GM19372 (cell line): ENCODE results near the gene TPP1.

Source experiments
- ATAC-seq: cut with Tn5 transposase; IDR thresholded peaks from one replicate; pipeline ENCODE4 v1.9.1; 2021; ENCODE audit warnings: mild to moderate bottlenecking, low read depth, moderate library complexity; ENCODE audit not compliant: unreplicated experiment

The TPP1 gene

DNA sequence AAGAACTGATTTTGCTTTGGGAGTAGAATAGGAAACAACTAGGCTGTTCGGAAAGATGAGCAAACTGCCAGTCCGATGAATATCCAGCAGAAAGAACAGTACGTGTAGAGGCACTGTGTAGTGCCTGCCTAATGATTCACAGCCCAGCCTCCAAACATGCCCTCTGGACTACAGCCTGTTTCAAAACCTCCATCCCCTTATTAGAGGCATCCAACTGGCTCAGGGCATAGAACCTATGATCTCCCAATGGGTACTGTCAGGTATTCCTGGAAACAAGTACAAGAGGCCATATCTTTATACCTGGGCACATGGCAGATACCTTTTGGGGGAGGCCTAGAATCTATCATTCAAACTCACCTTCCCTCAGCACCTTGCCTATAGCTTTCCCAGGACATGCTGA lies 20.7 kb downstream of the TPP1 start:
- no peak for ATAC-seq

GRCh38 chr11:6596239-6596877 lies 22.9 kb downstream of the TPP1 start:
- no peak for ATAC-seq

GRCh38 chr11:6594142-6594768 lies 25.0 kb downstream of the TPP1 start:
- ATAC-seq = no peak

DNA sequence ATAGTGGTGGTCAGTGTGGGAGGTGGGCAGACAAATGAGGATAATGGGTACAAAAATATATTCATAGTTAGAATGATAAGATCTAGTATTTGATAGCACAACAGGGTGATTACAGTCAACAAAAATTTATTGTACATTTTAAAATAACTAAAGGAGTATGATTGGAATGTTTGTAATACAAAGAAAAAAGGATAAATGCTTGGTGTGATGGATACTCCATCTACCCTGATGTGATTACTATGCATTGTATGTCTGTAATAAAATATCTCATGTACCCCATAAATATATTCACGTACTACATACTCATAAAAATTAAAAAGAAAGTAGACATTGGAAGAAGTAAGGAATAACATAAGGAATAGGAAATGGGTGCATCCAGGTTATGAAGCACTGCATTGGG lies 31.2 kb downstream of the TPP1 start:
- no peak for ATAC-seq

GRCh38 chr11:6587360-6587953 lies 31.8 kb downstream of the TPP1 start:
- ATAC-seq = no peak

DNA sequence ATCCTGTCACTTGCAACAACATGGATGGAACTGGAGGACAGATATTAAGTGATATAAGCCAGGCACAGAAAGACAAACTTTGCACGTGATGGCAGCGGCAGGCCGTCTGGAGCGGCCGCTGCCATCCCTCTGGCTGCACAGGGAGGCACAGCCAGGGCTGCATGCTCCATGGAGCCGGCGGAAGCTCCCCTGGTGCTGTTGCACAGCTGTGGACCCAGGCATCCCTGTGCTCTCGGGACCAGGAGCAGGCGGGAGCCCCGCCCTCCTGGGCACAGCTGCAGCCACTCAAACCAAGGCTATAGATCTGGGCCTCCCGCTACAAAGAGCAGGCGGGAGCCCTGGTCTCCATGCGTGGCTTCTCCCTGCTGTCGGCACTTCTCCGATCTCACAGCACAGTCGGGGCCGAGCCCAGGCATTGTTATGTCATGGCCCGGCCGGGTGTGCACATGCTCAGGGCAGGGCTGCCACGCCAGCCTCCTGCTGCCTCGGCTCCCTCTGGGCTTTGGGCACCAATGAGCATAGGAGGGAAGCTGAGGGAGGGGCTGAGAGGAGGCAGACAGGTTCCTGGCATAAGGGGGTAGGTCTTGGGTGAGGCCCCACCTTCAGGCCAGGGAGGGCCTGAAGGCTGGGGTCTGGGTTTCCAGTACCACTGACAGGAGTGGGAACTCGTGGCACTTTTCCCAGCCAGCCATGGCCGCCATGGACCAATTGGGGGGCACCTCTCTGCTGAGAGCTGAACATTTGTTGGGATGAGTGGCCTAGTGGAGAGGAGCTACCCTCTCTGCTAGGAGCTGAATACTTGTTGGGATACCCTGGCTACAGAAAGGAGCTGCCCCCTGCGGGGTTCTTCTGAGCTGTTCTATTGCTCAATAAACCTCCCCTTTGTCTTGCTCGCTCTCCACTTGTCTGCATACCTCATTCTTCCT lies 32.5 kb downstream of the TPP1 start:
- ATAC-seq = no peak

DNA sequence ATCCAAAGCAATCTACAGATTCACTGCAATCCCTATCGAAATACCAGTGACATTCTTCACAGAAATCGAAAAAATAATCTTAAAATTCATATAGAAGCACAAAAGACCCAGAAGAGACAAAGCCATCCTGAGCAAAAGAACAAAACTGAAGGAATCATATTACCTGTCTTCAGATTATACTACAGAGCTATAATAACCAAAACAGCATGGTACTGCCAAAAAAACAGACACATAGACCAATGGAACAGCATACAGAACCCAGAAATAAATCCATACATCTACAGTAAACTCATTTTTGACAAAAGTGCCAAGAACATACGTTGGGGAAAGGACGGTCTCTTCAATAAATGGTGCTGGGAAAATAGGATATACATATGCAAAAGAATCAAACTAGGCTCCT lies 34.7 kb downstream of the TPP1 start:
- ATAC-seq = no peak

DNA sequence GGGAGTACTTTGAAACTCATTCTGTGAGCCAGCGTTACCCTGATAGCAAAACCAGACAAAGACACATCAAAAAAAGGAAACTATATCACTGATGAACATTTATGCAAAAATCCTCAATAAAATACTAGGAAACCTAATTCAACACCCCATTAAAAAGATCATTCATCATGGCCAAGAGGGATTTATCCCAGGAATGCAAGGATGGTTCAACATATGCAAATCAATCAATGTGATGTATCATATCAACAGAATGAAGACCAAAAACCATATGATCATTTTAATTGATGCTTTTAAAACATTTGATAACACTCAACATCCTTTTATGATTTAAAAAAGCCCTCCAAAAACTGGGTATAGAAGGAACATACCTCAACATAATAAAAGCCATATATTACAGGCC lies 35.6 kb downstream of the TPP1 start:
- ATAC-seq = no peak

DNA sequence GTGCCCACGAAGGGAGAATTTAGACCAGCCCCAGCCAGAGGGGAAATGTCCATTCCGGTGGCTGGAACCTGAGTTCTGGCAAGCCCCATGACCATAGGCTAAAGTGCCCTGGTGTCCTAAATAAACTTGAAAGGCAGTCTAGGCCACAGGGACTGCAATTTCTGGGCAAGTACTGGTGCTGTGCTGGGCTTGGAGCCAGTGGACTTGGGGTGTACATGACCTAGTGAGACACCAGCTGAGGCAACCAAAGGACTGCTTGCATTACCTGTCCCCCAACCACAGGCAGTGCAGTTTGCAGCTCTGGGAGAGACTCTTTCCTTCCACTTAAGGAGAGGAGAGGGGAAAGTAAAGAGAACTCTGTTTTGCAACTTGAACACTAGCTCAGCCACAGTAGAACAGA lies 39.5 kb downstream of the TPP1 start:
- no peak for ATAC-seq

GRCh38 chr11:6578134-6578533 lies 41.1 kb downstream of the TPP1 start:
- ATAC-seq = no peak

- no peak for ATAC-seq
Observed at GRCh38 chr11:6576471-6577373, 42.5 kb downstream of the TPP1 start.

DNA sequence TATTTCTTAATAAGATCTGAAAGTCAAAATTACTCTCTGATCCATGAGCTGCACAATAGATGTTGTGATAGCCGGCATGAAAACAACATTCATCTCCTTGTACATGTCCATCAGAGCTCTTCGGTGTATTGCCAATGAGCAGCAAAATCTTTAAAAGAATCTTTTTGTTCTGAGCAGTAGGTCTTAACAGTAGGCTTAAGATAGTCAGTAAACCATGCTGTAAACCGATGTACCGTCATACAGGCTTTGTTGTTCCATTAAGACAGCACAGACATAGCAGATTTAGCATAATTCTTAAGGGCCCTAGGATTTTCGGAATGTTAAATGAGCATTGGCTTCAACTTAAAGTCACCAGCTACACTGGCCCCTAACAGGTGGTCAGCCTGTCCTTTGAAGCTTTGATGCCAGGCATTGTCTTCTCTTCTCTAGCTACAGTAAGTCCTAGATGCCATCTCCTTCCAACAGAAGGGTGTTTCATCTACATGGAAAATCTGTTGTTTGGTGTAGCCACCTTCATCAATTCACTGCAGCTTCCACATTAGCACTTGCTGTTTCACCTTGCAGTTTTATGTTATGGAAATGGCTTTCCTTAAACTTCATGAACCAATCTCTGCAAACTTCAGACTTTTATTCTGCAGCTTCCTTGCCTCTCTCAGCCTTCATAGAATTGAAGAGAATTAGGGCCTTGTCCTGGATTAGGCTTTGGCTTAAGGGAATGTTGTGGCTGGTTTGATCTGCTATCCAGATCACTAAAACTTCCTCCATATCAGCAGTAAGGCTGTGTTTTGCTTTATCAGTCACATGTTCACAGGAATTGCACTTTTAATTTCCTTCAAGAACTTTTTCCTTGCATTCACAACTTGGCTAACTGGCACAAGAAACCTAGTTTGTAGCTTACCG lies 44.2 kb downstream of the TPP1 start:
- ATAC-seq = no peak

DNA sequence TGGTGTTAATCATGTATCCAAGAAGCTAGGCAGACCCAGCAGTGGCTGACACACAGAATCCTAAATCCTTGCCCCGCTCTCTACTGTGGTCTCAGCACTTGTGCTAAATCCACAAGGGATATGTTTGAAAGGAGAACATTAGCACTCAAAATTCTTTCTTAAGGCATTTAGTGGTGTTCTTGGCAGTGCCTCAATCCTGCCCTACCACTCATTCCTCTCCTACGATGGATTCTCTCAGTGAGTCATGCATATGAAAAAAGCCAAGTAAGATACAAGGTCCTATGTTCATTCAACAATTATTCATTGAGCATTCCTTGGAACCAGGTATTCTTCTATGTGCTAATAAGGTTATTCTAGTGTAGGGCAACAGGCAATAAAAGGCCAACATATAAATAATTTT lies 47.0 kb downstream of the TPP1 start:
- no peak for ATAC-seq

DNA sequence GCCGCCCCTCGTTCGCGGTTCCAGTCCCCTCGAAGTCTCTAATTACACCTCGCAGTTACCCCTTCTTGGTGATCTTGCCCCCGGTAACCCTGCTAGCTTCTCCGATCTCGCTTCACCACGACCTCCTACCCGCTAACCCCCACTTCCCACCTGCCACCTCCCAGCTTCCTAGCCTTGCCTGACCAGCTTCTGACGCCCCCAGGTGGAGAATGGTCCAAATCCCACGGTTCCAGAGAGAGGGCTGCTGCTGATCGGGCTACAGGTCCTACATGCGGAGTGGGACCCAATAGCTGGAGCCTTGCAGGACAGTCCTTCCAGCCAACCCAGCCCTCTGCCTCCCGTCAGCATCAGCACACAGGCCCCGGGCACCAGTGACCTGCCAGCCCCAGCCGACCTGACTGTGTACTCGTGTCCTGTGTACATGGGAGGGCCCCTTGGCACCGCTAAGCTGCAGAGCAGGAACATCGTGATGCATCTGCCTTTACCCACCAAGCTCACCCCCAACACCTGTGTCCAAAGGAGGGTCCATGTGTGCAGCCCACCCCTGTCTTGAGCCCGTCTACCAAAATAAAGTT lies 47.7 kb downstream of the TPP1 start:
- ATAC-seq = no peak

DNA sequence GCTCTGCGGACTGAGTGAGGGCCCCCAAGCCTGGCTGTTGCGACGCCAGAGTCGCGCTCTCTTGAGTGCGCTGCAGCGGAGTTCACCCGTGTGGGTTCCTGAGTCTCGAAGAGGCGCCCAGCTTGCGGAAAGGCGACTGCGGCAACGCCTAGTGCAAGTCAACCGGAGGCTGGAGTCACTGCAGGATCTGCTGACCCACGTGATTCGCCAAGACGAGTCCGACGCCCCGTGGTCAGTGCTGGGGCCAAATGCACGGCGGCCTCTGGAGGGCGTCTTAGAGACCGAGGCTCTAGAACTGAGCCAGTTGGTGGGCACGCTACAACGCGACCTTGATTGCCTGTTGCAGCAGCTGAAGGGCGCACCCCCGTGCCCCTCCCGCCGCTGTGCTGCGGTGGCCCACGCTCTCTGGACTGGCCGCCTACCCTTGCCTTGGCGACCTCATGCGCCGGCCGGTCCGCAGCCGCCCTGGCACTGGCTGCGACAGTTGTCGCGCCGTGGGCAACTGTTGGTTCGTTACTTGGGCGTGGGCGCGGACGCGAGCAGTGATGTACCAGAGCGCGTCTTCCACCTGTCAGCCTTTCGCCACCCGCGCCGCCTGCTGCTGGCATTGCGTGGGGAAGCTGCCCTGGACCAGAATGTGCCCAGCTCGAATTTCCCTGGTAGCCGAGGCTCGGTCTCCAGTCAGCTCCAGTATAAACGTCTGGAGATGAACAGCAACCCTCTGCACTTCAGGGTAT lies 48.4 kb downstream of the TPP1 start:
- ATAC-seq = no peak

DNA sequence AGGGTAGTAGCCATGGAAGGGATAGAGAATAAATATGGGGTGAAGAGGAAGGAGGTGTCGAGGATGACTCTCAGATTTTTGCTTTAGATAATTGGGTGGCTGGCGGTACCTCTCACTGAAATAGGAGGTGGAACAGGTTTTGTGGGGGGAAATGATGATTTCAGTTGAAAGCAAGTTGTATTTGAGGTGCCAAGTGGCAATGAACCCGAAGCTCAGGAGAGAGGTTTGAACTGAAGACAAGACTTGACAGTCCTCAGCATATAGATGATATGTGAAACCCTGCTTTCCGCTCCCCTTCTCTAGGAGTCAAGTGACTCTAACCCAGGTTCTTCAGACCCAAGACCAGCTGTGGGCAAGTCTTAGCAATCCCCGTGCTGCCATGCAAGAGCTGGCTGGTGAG lies 49.5 kb downstream of the TPP1 start:
- ATAC-seq = no peak

DNA sequence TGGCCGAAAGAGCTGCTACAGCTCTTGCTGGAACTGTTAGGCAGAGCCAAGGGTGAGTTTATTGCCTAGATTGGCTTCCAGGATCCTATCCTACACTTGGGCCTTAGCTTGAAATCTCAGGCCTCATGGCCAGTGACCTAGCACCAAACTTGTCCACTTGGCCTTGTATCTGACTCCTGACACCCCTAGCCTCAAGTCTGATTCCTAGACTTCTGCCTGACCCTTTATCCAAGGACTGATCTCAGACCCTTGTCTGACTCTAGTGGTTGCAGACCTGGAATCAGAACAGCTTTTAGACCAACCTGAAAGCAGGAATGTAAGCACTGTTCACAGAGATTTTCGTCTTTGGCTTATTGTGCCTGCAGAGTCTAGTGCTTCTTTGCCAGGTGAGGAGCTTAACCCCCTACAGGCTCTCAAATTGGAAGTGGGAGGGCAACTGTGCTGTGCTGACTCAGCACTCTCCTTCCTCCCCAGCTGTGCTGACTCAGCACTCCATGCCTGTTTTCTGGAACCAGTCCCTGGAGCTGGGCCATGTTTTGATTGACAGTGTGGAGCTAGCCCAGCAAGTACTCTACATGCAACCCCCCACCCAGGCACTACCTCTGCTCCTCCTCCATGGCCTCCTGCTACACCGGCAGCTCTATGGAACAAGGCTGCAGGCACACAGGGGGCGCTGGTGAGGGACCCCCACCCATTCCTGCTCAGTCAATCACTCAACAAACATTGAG lies 50.9 kb downstream of the TPP1 start:
- no peak for ATAC-seq

GRCh38 chr11:6567371-6567745 lies 51.9 kb downstream of the TPP1 start:
- ATAC-seq = no peak
